A673 (cell line): ENCODE measurements around the gene FPR2. TPM values are rescaled to one million over a fixed set of nuclear protein-coding genes. Genes with fewer than 3 reads are reported as not detected.

Source experiments
- BruUV-seq: library from RNA; stranded (reverse); fragments of 400-500 nt; replicated peaks from 2 replicates; lab custom pipeline; 2021; lab: Mats Ljungman, UMichigan
- CTCF ChIA-PET: fragments of 300-600 bp; sonication (Branson Sonifier 250); formaldehyde crosslinking; loops from one replicate; lab custom pipeline; 2022; ENCODE audit warnings: antibody characterized with exemption; lab: Charles Lee
- POLR2A ChIA-PET: fragments of 300-600 bp; sonication (Branson Sonifier 250); formaldehyde crosslinking; loops from one replicate; lab custom pipeline; 2022; ENCODE audit warnings: antibody characterized with exemption; ENCODE audit not compliant: low non-redundant PET; lab: Charles Lee
- DNase-seq: peaks from one replicate; pipeline ENCODE4 v3.0.0-alpha.2; 2015; ENCODE audit warnings: low spot score
- H3K27ac ChIP-seq: fragments of 200-600 bp; sonication (generic); 2 replicates; pipeline ENCODE4 v1.5.1; 2016; ENCODE audit warnings: mixed run types, low read depth, mild to moderate bottlenecking, mixed read lengths, antibody characterized with exemption, low read length; ENCODE audit not compliant: poor library complexity, severe bottlenecking
- H3K27me3 ChIP-seq: fragments of 200-600 bp; sonication (generic); replicated peaks from 2 replicates; pipeline ENCODE4 v1.6.1; 2017; ENCODE audit warnings: mixed run types, low read depth, mild to moderate bottlenecking, mixed read lengths, antibody characterized with exemption, low read length; ENCODE audit not compliant: insufficient read depth, poor library complexity
- H3K36me3 ChIP-seq: fragments of 200-600 bp; sonication (generic); 2 replicates; pipeline ENCODE4 v1.6.1; 2016; ENCODE audit warnings: mixed run types, mild to moderate bottlenecking, mixed read lengths, antibody characterized with exemption, low read length; ENCODE audit not compliant: insufficient read depth, poor library complexity, severe bottlenecking
- H3K4me1 ChIP-seq: fragments of 200-600 bp; sonication (generic); 2 replicates; pipeline ENCODE4 v1.6.1; 2017; ENCODE audit warnings: mixed run types, mild to moderate bottlenecking, mixed read lengths, antibody characterized with exemption, low read length; ENCODE audit not compliant: insufficient read depth, poor library complexity, severe bottlenecking
- H3K4me3 ChIP-seq: fragments of 200-600 bp; sonication (generic); 2 replicates; pipeline ENCODE4 v1.5.1; 2016; ENCODE audit warnings: low read depth, mixed run types, mild to moderate bottlenecking, mixed read lengths, low read length; ENCODE audit not compliant: poor library complexity, severe bottlenecking
- H3K9me3 ChIP-seq: fragments of 200-600 bp; sonication (generic); 2 replicates; pipeline ENCODE4 v1.6.1; 2016; ENCODE audit warnings: mixed run types, low read depth, mild to moderate bottlenecking, mixed read lengths, antibody characterized with exemption, low read length; ENCODE audit not compliant: poor library complexity, severe bottlenecking
- CTCF ChIP-seq: fragments of 300-800, 200-600 bp; sonication (generic); conservative IDR thresholded peaks from 2 replicates; pipeline ENCODE4 v1.5.1; 2017; ENCODE audit warnings: low read depth, mild to moderate bottlenecking, antibody characterized with exemption, low read length, moderate library complexity, mixed read lengths
- EZH2 ChIP-seq: fragments of 200-600 bp; sonication (generic); IDR thresholded peaks from 2 replicates; pipeline ENCODE4 v1.6.1; 2017; ENCODE audit warnings: borderline replicate concordance, low read depth, mild to moderate bottlenecking, mixed read lengths, antibody characterized with exemption, low read length; ENCODE audit not compliant: poor library complexity, severe bottlenecking
- intact Hi-C: fragments of 100-400 bp; cut with micrococcal nuclease; formaldehyde crosslinking; loops from one replicate; pipeline ENCODE4 v1.10.0; 2022; ENCODE audit not compliant: unreplicated experiment
- total RNA-seq: library from RNA; stranded (reverse); gene quantifications from 2 replicates; pipeline ENCODE4 v1.2.3, GENCODE V29; 2021

Gene FPR2
- total RNA-seq, 1 experiment from 2014 or later, result not detected

GRCh38 chr19:51799774-51800472 is 38.9 kb downstream of the FPR2 start:
- TF ChIP-seq EZH2, result no peak
- no peak for TF ChIP-seq CTCF
- Histone ChIP-seq H3K4me1 (peaks cover 32% of the 10 kb centered on the region), H3K36me3 (no peaks in the 10 kb centered on the region), H3K27ac (peak overlapping the region; percentile 52), H3K9me3 (no peaks in the 10 kb centered on the region), H3K27me3 (no peaks in the 10 kb centered on the region), H3K4me3 (no peak overlapping the region)
- ChIA-PET CTCF (interaction anchor here (0.9 to 1.5 kb wide), 3 partner anchors 9 to 22 kb away, joined by 3 to 5 read pairs (median 5); no protein-coding TSS in a partner anchor), POLR2A (interaction anchor here (0.5 kb wide), 1 partner anchor 954 kb away, joined by 5 read pairs; no protein-coding TSS in a partner anchor)
- DNase-seq, result no peak
- BruUV-seq, result no TSS peak
- intact Hi-C loops, result loop anchor here (10.0 kb wide), 2 partner anchors 195 to 325 kb away; partner anchors contain the start of gene CEACAM18

- no TSS peak for BruUV-seq
- Histone ChIP-seq H3K27me3 (no peaks in the 10 kb centered on the region), H3K36me3 (no peaks in the 10 kb centered on the region), H3K4me1 (peaks cover 25% of the 10 kb centered on the region), H3K9me3 (no peaks in the 10 kb centered on the region), H3K4me3 (no peak overlapping the region), H3K27ac (no peak overlapping the region)
- DNase-seq, result no peak
- TF ChIP-seq EZH2 (no peak), CTCF (no peak)
- intact Hi-C loops, result loop anchor here (10.0 kb wide), 2 partner anchors 196 to 326 kb away; partner anchors contain the start of gene CEACAM18
- POLR2A ChIA-PET, result no interaction called here
- CTCF ChIA-PET, result no interaction called here
Observed at GRCh38 chr19:51800473-51801244, 39.7 kb downstream of the FPR2 start.

GRCh38 chr19:51802775-51803174 is 41.8 kb downstream of the FPR2 start:
- H3K4me3 ChIP-seq, result no peak overlapping the region
- ChIA-PET CTCF (no interaction called here), POLR2A (no interaction called here)
- no peaks in the 10 kb centered on the region for H3K27me3 ChIP-seq
- BruUV-seq, result no TSS peak
- no peaks in the 10 kb centered on the region for H3K9me3 ChIP-seq
- no peak overlapping the region for H3K27ac ChIP-seq
- intact Hi-C loops, result loop anchor here (10.0 kb wide), 2 partner anchors 198 to 328 kb away; partner anchors contain the start of gene CEACAM18
- TF ChIP-seq EZH2 (no peak), CTCF (no peak)
- peaks cover 23% of the 10 kb centered on the region for H3K4me1 ChIP-seq
- no peaks in the 10 kb centered on the region for H3K36me3 ChIP-seq
- DNase-seq, result no peak
